Glutamatergic neuron (in vitro differentiated cells): ENCODE measurements around the gene ARHGEF1. TPM values are rescaled to one million over a fixed set of nuclear protein-coding genes. Genes with fewer than 3 reads are reported as not detected.

Experiments
- DNase-seq: peaks from one replicate; pipeline ENCODE4 v3.0.0; 2022
- H3K27ac Mint-ChIP-seq: one replicate; pipeline ENCODE4 v1.8.0; 2020; ENCODE audit warnings: mild to moderate bottlenecking, mixed read lengths, inconsistent platforms; ENCODE audit not compliant: unreplicated experiment
- H3K27me3 Mint-ChIP-seq: one replicate; pipeline ENCODE4 v1.8.0; 2020; ENCODE audit warnings: mild to moderate bottlenecking, moderate library complexity, mixed read lengths, inconsistent platforms; ENCODE audit not compliant: unreplicated experiment
- H3K36me3 Mint-ChIP-seq: one replicate; pipeline ENCODE4 v1.8.0; 2020; ENCODE audit warnings: mild to moderate bottlenecking, mixed read lengths, inconsistent platforms; ENCODE audit not compliant: unreplicated experiment
- H3K4me1 Mint-ChIP-seq: one replicate; pipeline ENCODE4 v1.8.0; 2020; ENCODE audit warnings: mild to moderate bottlenecking, low read depth, mixed read lengths, inconsistent platforms; ENCODE audit not compliant: unreplicated experiment
- H3K4me3 Mint-ChIP-seq: one replicate; pipeline ENCODE4 v1.8.0; 2020; ENCODE audit warnings: mild to moderate bottlenecking, mixed read lengths, inconsistent platforms; ENCODE audit not compliant: unreplicated experiment
- H3K9me3 Mint-ChIP-seq: one replicate; pipeline ENCODE4 v1.8.0; 2020; ENCODE audit warnings: mild to moderate bottlenecking, moderate library complexity, mixed read lengths, inconsistent platforms; ENCODE audit not compliant: unreplicated experiment
- total RNA-seq: library from RNA; stranded (reverse); fragmentation: NEBNext Ultra II Directional; extraction: Animal tissue kit (Norgen Biotek cat#: 25700); gene quantifications from one replicate; pipeline ENCODE4 v1.2.1, GENCODE V29; 2021; ENCODE audit not compliant: unreplicated experiment
- TF ChIP-seq, protein P1 (sequence below): fragments of 200-600 bp; sonication (generic); IDR thresholded peaks from one replicate; pipeline ENCODE4 v1.5.0; 2021; ENCODE audit not compliant: partially characterized antibody, unreplicated experiment

ARHGEF1 gene
- total RNA-seq, 1 donor from 2014 or later = 78.7 TPM

DNA sequence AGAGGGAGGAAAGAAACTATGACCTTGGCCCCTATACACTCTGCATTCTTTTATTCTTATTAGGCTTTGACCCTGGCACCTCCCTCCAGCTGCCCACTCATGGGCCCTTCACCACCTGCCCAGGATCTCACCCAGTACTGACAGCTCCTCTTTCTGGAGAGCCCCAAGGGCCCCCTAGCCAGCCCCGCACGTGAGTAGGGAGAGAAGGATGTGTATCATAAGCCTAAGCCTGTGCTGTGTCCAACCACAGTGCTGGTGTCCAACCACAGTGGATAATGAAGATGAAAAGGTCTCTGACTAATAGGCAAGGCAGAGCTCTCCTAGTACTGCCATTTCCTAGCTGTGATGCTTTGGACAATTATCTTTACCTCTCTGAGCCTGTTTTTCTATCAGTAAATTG lies 33.9 kb upstream of the ARHGEF1 start:
- peaks cover 4% of the 10 kb centered on the region for H3K27me3 Mint-ChIP-seq
- peaks cover 1% of the 10 kb centered on the region for H3K9me3 Mint-ChIP-seq
- TF ChIP-seq, protein P1, sequence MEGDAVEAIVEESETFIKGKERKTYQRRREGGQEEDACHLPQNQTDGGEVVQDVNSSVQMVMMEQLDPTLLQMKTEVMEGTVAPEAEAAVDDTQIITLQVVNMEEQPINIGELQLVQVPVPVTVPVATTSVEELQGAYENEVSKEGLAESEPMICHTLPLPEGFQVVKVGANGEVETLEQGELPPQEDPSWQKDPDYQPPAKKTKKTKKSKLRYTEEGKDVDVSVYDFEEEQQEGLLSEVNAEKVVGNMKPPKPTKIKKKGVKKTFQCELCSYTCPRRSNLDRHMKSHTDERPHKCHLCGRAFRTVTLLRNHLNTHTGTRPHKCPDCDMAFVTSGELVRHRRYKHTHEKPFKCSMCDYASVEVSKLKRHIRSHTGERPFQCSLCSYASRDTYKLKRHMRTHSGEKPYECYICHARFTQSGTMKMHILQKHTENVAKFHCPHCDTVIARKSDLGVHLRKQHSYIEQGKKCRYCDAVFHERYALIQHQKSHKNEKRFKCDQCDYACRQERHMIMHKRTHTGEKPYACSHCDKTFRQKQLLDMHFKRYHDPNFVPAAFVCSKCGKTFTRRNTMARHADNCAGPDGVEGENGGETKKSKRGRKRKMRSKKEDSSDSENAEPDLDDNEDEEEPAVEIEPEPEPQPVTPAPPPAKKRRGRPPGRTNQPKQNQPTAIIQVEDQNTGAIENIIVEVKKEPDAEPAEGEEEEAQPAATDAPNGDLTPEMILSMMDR = no peak
- H3K4me3 Mint-ChIP-seq = no peak overlapping the region
- H3K4me1 Mint-ChIP-seq = peaks cover 12% of the 10 kb centered on the region
- H3K27ac Mint-ChIP-seq = no peak overlapping the region
- peaks cover 4% of the 10 kb centered on the region for H3K36me3 Mint-ChIP-seq
- DNase-seq = no peak

DNA sequence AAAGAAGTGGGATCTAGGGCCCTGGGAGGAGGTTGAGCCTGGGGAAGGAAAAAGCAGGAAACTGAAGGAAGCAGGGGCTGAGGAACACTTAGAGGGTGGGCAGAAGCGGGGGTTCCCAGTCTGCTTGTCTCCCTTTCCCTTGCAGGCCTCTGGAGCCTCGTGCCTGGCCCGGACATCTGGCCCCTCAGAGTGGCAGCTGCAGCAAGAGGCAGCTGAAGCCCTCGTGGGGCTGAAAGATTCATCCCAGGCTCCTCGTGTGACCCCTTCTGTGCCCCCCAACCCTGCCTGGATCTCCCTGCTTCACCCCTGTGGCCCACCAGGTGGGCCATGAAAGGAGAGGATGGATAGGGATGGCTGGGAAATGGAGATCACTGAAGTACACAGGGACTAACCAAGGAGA lies 32.6 kb upstream of the ARHGEF1 start:
- DNase-seq = no peak
- H3K27me3 Mint-ChIP-seq = peaks cover 11% of the 10 kb centered on the region
- peaks cover 12% of the 10 kb centered on the region for H3K4me1 Mint-ChIP-seq
- no peaks in the 10 kb centered on the region for H3K36me3 Mint-ChIP-seq
- H3K27ac Mint-ChIP-seq = no peak overlapping the region
- no peak overlapping the region for H3K4me3 Mint-ChIP-seq
- TF ChIP-seq, protein P1 = no peak
- no peaks in the 10 kb centered on the region for H3K9me3 Mint-ChIP-seq

DNA sequence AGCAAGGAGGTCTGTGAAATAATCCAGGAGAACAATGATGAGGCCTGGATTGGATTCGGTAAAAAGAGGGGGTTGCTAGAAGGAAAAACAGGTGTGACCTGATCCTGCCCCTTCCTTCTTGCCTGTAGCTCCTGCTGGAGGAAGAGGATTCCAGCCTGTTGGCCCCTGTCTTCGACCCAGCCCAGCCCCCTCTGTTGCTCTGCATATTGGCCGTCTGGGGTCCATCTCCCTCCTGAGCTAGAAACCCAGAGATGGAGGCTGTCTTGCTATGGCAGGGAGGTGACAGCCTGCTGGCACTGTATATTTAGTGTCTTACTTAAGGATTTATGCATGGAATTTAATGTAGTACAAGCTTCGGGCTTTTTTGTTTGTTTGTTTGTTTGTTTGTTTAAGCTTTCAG lies 31.5 kb upstream of the ARHGEF1 start:
- Mint-ChIP-seq H3K27ac (no peak overlapping the region), H3K36me3 (no peaks in the 10 kb centered on the region)

DNA sequence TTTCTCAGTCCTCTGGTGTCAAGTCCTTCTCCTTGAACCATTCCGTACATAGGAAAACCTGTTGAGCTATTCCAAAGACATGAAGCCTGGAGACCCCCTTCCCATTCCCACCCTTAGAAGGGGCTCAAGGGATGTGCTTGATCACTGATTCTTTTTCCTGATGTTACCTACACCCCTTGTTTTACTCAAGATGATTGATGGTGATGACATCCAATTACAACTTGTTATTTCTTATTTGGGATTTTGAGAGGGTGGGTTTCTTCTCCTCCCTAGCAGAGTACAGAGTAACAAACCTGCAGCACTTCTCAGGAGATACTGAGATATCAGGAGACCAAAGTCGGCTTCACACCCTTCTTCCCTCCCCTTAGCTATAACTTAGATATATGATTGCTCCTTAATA lies 29.6 kb upstream of the ARHGEF1 start:
- TF ChIP-seq, protein P1 = no peak
- Mint-ChIP-seq H3K36me3 (no peaks in the 10 kb centered on the region), H3K27ac (no peak overlapping the region), H3K4me1 (peaks cover 12% of the 10 kb centered on the region), H3K27me3 (peaks cover 7% of the 10 kb centered on the region), H3K4me3 (no peak overlapping the region), H3K9me3 (no peaks in the 10 kb centered on the region)
- DNase-seq = no peak

More for the DNA sequence above, 31.5 kb upstream of the ARHGEF1 start:
- TF ChIP-seq, protein P1 = no peak
- Mint-ChIP-seq H3K4me3 (no peak overlapping the region), H3K9me3 (no peaks in the 10 kb centered on the region), H3K27me3 (peaks cover 7% of the 10 kb centered on the region), H3K4me1 (peaks cover 12% of the 10 kb centered on the region)
- DNase-seq = no peak

DNA sequence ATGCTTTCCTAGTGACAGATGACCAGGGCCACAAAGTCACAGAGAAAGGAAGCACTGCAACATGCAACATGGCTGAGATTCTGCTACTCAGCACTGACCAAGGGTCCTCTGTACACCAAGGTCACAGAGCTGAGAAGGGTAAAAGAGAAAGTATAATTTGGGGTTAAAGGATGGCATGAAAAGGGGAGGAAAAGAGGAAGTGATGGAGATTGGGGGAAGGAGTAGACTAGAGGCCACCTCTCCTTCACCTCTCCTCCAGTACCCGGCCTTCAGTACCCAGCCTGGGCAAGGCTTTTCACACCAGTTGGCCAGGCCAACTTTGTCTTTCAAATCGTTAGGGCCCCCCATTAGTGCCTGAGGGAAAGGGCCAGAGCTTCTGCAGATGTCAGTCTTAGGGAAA lies 29.2 kb upstream of the ARHGEF1 start:
- TF ChIP-seq, protein P1 = no peak
- Mint-ChIP-seq H3K4me3 (no peak overlapping the region), H3K4me1 (peaks cover 12% of the 10 kb centered on the region), H3K27ac (no peak overlapping the region), H3K9me3 (no peaks in the 10 kb centered on the region), H3K27me3 (peaks cover 7% of the 10 kb centered on the region), H3K36me3 (no peaks in the 10 kb centered on the region)
- DNase-seq = no peak
